GM19452 (cell line): Measurements from ENCODE around the gene VSTM4.

ENCODE experiments used
- ATAC-seq: cut with Tn5 transposase; IDR thresholded peaks from one replicate; pipeline ENCODE4 v1.9.1; 2021; ENCODE audit not compliant: unreplicated experiment

Gene VSTM4

GRCh38 chr10:49072166-49072885, 43.0 kb downstream of the VSTM4 start:
- no peak for ATAC-seq

- no peak for ATAC-seq
Measured at GRCh38 chr10:49071160-49071761, 44.1 kb downstream of the VSTM4 start.

GRCh38 chr10:49070701-49071100, 44.6 kb downstream of the VSTM4 start:
- ATAC-seq = no peak

GRCh38 chr10:49068672-49069217, 46.6 kb downstream of the VSTM4 start:
- ATAC-seq = no peak

- ATAC-seq = no peak
Measured at GRCh38 chr10:49068209-49068608, 47.1 kb downstream of the VSTM4 start.

GRCh38 chr10:49066944-49067730, 48.2 kb downstream of the VSTM4 start:
- ATAC-seq = no peak

- ATAC-seq = no peak
Measured at GRCh38 chr10:49062229-49062628, 53.1 kb downstream of the VSTM4 start.

GRCh38 chr10:49061667-49062066, 53.7 kb downstream of the VSTM4 start:
- ATAC-seq = no peak

- ATAC-seq = no peak
Measured at GRCh38 chr10:49058463-49059255, 56.7 kb downstream of the VSTM4 start.

- no peak for ATAC-seq
Measured at GRCh38 chr10:49057231-49057880, 58.0 kb downstream of the VSTM4 start.

- no peak for ATAC-seq
Measured at GRCh38 chr10:49056356-49056755, 59.0 kb downstream of the VSTM4 start.

GRCh38 chr10:49055221-49055849, 60.0 kb downstream of the VSTM4 start:
- no peak for ATAC-seq

- no peak for ATAC-seq
Measured at GRCh38 chr10:49054753-49055152, 60.6 kb downstream of the VSTM4 start.

- ATAC-seq = no peak
Measured at GRCh38 chr10:49053998-49054692, 61.2 kb downstream of the VSTM4 start.

- ATAC-seq = peak; percentile 70
Measured at GRCh38 chr10:49053053-49053997, 62.0 kb downstream of the VSTM4 start.

GRCh38 chr10:49052069-49052468, 63.3 kb downstream of the VSTM4 start:
- ATAC-seq = no peak

- no peak for ATAC-seq
Measured at GRCh38 chr10:49050906-49051305, 64.4 kb downstream of the VSTM4 start.

GRCh38 chr10:49050366-49050765, 65.0 kb downstream of the VSTM4 start:
- no peak for ATAC-seq
